A549 treated with DMSO at 1 μM for 4 hours (cell line): ENCODE results near the gene OR5D16. TPM values are rescaled to one million over a fixed set of nuclear protein-coding genes. Genes with fewer than 3 reads are reported as not detected.

Experiments
- total RNA-seq: library from RNA; stranded (reverse); fragments of 200-300 nt; extraction: Qiagen RNA extraction; gene quantifications from 5 replicates; pipeline ENCODE4 v1.2.3, GENCODE V29; 2022; ENCODE audit warnings: low read depth

The OR5D16 gene
- not detected in 5 replicates for total RNA-seq

GRCh38 chr11:55838452-55838851 is at the start of gene OR5D16:
OR5D16 (plus strand) TSS chr11:55838752; CDS start chr11:55838752, 0 bp downstream.

GRCh38 chr11:55795256-55795655 is 43.3 kb upstream of the OR5D16 start, which contains the start of gene OR5D14:
OR5D14 (plus strand) TSS chr11:55795556; CDS start chr11:55795556, 0 bp downstream.

GRCh38 chr11:55811067-55811466 is 27.5 kb upstream of the OR5D16 start, which contains the start of gene OR5L1:
OR5L1 (plus strand) TSS chr11:55811367; CDS start chr11:55811467, 100 bp downstream.

GRCh38 chr11:55819330-55819729 is 19.2 kb upstream of the OR5D16 start, which contains the start of gene OR5D18:
OR5D18 (plus strand) TSS chr11:55819630; CDS start chr11:55819630, 0 bp downstream.

GRCh38 chr11:55826919-55827318 is 11.6 kb upstream of the OR5D16 start, which contains the start of gene OR5L2:
OR5L2 (plus strand) TSS chr11:55827219; CDS start chr11:55827219, 0 bp downstream.

DNA sequence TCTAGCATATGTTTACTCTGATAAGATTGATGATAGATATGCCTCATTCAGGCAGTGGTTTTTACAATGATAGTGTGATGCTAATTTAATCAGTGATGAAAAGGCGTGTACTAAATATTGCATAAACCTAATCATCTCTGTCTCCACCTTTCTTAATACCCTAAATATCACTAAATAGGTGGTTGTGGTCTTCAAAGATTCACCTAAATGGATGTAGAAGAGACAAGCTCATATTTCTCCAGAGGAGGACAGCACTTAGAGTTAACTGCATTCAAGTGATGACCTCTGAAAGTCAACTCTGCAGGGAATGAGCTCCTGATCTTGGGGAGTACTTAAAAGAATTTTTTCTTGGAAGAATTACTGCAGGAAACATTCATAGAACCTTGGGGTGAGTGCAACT is 44.4 kb downstream of the OR5D16 start, which contains the start of gene TRIM51:
Gene TRIM51, plus strand, starts transcription at position 301 of the 400 bp plus-strand sequence. CDS start 2,132 bp downstream, outside the sequence.

Other genes starting within 250 kb of the OR5D16 start
- not detected in 5 replicates for gene OR4C11, start 231.1 kb upstream of the OR5D16 start, total RNA-seq
- gene OR4P4, start 203.6 kb upstream of the OR5D16 start, total RNA-seq = not detected in 5 replicates
- not detected in 5 replicates for gene OR4S2, start 190.4 kb upstream of the OR5D16 start, total RNA-seq
- gene OR4C6, start 176.6 kb upstream of the OR5D16 start, total RNA-seq = not detected in 5 replicates
- gene OR5D13, start 65.3 kb upstream of the OR5D16 start, total RNA-seq = not detected in 5 replicates
- not detected in 5 replicates for gene OR5D14, start 43.2 kb upstream of the OR5D16 start, total RNA-seq
- not detected in 5 replicates for gene OR5L1, start 27.4 kb upstream of the OR5D16 start, total RNA-seq
- not detected in 5 replicates for gene OR5D18, start 19.1 kb upstream of the OR5D16 start, total RNA-seq
- gene OR5L2, start 11.5 kb upstream of the OR5D16 start, total RNA-seq = not detected in 5 replicates
- gene TRIM51, start 44.5 kb downstream of the OR5D16 start, total RNA-seq = not detected in 5 replicates
- not detected in 5 replicates for gene OR5W2, start 75.8 kb downstream of the OR5D16 start, total RNA-seq
- gene OR5I1, start 97.6 kb downstream of the OR5D16 start, total RNA-seq = not detected in 5 replicates
- gene OR10AG1, start 131.2 kb downstream of the OR5D16 start, total RNA-seq = not detected in 5 replicates
- not detected in 5 replicates for gene OR5F1, start 155.9 kb downstream of the OR5D16 start, total RNA-seq
- gene OR5AS1, start 188.9 kb downstream of the OR5D16 start, total RNA-seq = not detected in 5 replicates